Suppressor macrophage treated with lipopolysaccharide for 1 hour (primary cell): Measurements from ENCODE around the gene EXT2.

Experiments used
- DNase-seq, 3 donors: peaks; one replicate each; pipeline ENCODE4 v3.0.0-alpha.2; 2020 to 2022

EXT2 gene

GRCh38 chr11:44207292-44207691 lies 111.8 kb downstream of the EXT2 start:
- no peak for DNase-seq

- no peak for DNase-seq
Measured at GRCh38 chr11:44208976-44209603, 113.6 kb downstream of the EXT2 start.

- no peak for DNase-seq
Measured at GRCh38 chr11:44212128-44212527, 116.7 kb downstream of the EXT2 start.

GRCh38 chr11:44213148-44213547 lies 117.7 kb downstream of the EXT2 start:
- no peak for DNase-seq

- no peak for DNase-seq
Measured at GRCh38 chr11:44217432-44217831, 122.0 kb downstream of the EXT2 start.

- no peak for DNase-seq
Measured at GRCh38 chr11:44219830-44220796, 124.6 kb downstream of the EXT2 start.

GRCh38 chr11:44221456-44221855 lies 126.0 kb downstream of the EXT2 start:
- DNase-seq: no peak

- DNase-seq: no peak
Measured at GRCh38 chr11:44221992-44222391, 126.5 kb downstream of the EXT2 start.

GRCh38 chr11:44223238-44223637 lies 127.8 kb downstream of the EXT2 start:
- no peak for DNase-seq

GRCh38 chr11:44224867-44225501 lies 129.5 kb downstream of the EXT2 start:
- no peak for DNase-seq

- no peak for DNase-seq
Measured at GRCh38 chr11:44226490-44226889, 131.0 kb downstream of the EXT2 start.

GRCh38 chr11:44226945-44227344 lies 131.5 kb downstream of the EXT2 start:
- no peak for DNase-seq

- no peak for DNase-seq
Measured at GRCh38 chr11:44228379-44228778, 132.9 kb downstream of the EXT2 start.

- DNase-seq: no peak
Measured at GRCh38 chr11:44229098-44229497, 133.6 kb downstream of the EXT2 start.

- DNase-seq: no peak
Measured at GRCh38 chr11:44229624-44230023, 134.1 kb downstream of the EXT2 start.

- no peak for DNase-seq
Measured at GRCh38 chr11:44235765-44236201, 140.3 kb downstream of the EXT2 start.

- DNase-seq: no peak
Measured at GRCh38 chr11:44236296-44236695, 140.8 kb downstream of the EXT2 start.

GRCh38 chr11:44237156-44237555 lies 141.7 kb downstream of the EXT2 start:
- DNase-seq: no peak

GRCh38 chr11:44241851-44242250 lies 146.4 kb downstream of the EXT2 start:
- DNase-seq: no peak

- no peak for DNase-seq
Measured at GRCh38 chr11:44243086-44243485, 147.6 kb downstream of the EXT2 start.

- DNase-seq: no peak
Measured at GRCh38 chr11:44243595-44244343, 148.3 kb downstream of the EXT2 start.

- DNase-seq: no peak
Measured at GRCh38 chr11:44244639-44245310, 149.3 kb downstream of the EXT2 start.
